Lower lobe of right lung (tissue), 2 donors: ENCODE data around the gene GNG11. TPM values are rescaled to one million over a fixed set of nuclear protein-coding genes. Genes with fewer than 3 reads are reported as not detected.

ENCODE experiments used
- ATAC-seq, 2 donors: fragments of 200-7000 bp; cut with Tn5 transposase; one replicate each; pipeline ENCODE4 v1.9.1; 2020 to 2022; ENCODE audit warnings: mild to moderate bottlenecking in 2 of 2, moderate library complexity in 2 of 2
- DNase-seq: peaks from one replicate; pipeline ENCODE4 v3.0.0-alpha.2; 2020
- H3K27ac ChIP-seq: fragments of 200-600 bp; one replicate; pipeline ENCODE4 v1.8.0; 2022
- H3K27me3 ChIP-seq: fragments of 200-600 bp; one replicate; pipeline ENCODE4 v1.8.0; 2022; ENCODE audit warnings: low read depth
- H3K36me3 ChIP-seq: fragments of 200-600 bp; one replicate; pipeline ENCODE4 v1.8.0; 2022; ENCODE audit warnings: mild to moderate bottlenecking
- H3K4me1 ChIP-seq: fragments of 200-600 bp; one replicate; pipeline ENCODE4 v1.8.0; 2022
- H3K4me3 ChIP-seq: fragments of 200-600 bp; one replicate; pipeline ENCODE4 v1.8.0; 2022; ENCODE audit warnings: mild to moderate bottlenecking
- H3K9me3 ChIP-seq: fragments of 200-600 bp; one replicate; pipeline ENCODE4 v1.8.0; 2022
- intact Hi-C: fragments of 100-400 bp; cut with DNase I; formaldehyde crosslinking; loops from one replicate; pipeline ENCODE4 v1.11.0; 2022
- total RNA-seq: library from RNA; stranded (reverse); fragmentation: NEBNext Ultra II Directional; extraction: Animal tissue kit (Norgen Biotek cat#: 25700); gene quantifications from one replicate; pipeline ENCODE4 v1.2.1, GENCODE V29; 2021
- TF ChIP-seq, protein P1 (sequence below): fragments of 200-600 bp; IDR thresholded peaks from one replicate; pipeline ENCODE4 v1.8.0; 2022; ENCODE audit warnings: antibody characterized with exemption, mild to moderate bottlenecking
- donor health status: DM: no; HTN: yes; CAD: no; lungs with severe emphysema.

Gene GNG11
- total RNA-seq, 1 donor from 2014 or later = 23.2 TPM

DNA sequence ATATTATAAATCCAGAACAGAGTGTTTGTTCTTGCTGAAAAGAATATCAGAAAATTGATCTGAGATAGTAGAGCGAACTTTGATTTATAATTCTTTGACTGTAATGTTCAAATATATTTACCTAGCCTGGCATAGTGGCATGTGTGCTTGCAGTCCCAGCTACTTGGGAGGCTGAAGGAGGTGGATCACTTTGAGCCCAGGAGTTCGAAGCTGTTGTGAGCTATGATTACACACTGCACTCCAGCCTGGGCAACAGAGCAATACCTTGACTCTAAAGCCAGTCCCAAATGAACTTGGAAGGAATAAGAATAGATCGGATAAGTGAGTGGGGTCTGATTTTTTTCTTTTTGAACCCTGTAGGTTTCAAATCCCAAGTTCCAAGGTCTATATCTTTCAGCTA, 23.5 kb downstream of the GNG11 start:
- H3K36me3 ChIP-seq = no peaks in the 10 kb centered on the region
- peak overlapping the region; percentile 44 for H3K27ac ChIP-seq
- no peak overlapping the region for H3K4me3 ChIP-seq
- TF ChIP-seq, protein P1, sequence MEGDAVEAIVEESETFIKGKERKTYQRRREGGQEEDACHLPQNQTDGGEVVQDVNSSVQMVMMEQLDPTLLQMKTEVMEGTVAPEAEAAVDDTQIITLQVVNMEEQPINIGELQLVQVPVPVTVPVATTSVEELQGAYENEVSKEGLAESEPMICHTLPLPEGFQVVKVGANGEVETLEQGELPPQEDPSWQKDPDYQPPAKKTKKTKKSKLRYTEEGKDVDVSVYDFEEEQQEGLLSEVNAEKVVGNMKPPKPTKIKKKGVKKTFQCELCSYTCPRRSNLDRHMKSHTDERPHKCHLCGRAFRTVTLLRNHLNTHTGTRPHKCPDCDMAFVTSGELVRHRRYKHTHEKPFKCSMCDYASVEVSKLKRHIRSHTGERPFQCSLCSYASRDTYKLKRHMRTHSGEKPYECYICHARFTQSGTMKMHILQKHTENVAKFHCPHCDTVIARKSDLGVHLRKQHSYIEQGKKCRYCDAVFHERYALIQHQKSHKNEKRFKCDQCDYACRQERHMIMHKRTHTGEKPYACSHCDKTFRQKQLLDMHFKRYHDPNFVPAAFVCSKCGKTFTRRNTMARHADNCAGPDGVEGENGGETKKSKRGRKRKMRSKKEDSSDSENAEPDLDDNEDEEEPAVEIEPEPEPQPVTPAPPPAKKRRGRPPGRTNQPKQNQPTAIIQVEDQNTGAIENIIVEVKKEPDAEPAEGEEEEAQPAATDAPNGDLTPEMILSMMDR = no peak
- intact Hi-C loops = no loop called here
- H3K4me1 ChIP-seq = peaks cover 17% of the 10 kb centered on the region
- H3K9me3 ChIP-seq = no peaks in the 10 kb centered on the region
- H3K27me3 ChIP-seq = no peaks in the 10 kb centered on the region
- ATAC-seq = no peak
- no peak for DNase-seq

DNA sequence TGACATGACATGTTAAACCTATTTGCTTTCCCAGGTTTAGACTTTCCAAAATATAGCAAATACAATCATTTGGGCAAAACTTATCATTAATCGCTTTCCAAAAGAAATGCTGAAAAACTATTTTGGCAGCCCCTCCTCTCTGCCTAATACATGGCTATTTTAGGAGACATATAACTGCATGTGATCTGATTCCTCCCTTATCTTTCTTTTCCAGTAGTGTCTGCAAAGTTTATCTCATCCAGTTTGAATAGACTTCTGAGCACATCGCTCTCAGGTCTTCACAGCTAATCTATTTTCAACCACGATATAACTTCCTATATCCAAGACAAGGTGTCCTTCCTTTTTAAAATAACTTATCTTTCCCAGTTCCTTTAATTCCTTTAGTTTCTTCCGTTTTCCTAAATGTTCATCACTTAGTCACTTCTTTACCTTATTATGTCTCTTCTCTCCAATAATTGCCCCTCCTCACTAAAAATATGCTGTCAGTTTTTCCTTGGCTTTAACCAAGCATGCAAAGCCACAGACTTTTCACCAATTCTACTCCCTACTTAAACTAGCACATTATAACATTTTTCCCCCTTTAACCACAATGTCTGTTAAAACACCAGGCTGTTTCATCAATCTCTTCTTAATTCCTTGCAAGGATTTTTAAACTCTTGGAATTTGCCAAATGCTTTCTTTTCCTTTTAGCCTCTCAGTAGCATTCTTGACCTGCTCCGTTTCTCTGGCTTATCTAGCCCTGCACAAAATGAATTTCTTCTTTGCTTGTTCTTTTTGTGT, 24.4 kb downstream of the GNG11 start:
- TF ChIP-seq, protein P1 = no peak
- H3K4me1 ChIP-seq = peaks cover 17% of the 10 kb centered on the region
- ATAC-seq (no peak), DNase-seq (no peak)
- intact Hi-C loops = no loop called here
- no peaks in the 10 kb centered on the region for H3K27me3 ChIP-seq
- no peaks in the 10 kb centered on the region for H3K9me3 ChIP-seq
- H3K36me3 ChIP-seq = no peaks in the 10 kb centered on the region
- H3K4me3 ChIP-seq = no peak overlapping the region
- H3K27ac ChIP-seq = peak overlapping the region; percentile 44

DNA sequence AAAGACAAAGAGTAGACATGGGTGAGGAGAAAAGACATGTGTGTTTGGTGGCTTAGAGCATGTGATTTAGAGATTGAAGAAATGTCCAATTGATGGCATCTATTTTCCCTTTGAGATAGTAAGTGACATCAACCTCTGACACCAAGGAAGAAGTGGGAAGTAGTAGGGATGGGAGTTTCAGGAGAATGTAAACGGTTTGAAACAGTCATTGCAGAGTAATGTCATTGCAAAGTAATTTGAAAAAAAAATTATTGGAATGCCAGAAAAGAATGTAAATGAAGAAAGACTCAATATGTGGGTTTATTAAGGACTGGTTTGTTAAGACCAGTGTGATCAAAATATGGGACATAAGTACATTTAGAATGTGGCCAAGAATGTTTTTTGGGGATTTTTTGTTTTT, 26.6 kb downstream of the GNG11 start:
- TF ChIP-seq, protein P1 = no peak
- no peaks in the 10 kb centered on the region for H3K27me3 ChIP-seq
- no peaks in the 10 kb centered on the region for H3K9me3 ChIP-seq
- no peak overlapping the region for H3K4me3 ChIP-seq
- DNase-seq (no peak), ATAC-seq (no peak)
- H3K36me3 ChIP-seq = no peaks in the 10 kb centered on the region
- intact Hi-C loops = no loop called here
- H3K27ac ChIP-seq = no peak overlapping the region
- H3K4me1 ChIP-seq = peaks cover 17% of the 10 kb centered on the region

DNA sequence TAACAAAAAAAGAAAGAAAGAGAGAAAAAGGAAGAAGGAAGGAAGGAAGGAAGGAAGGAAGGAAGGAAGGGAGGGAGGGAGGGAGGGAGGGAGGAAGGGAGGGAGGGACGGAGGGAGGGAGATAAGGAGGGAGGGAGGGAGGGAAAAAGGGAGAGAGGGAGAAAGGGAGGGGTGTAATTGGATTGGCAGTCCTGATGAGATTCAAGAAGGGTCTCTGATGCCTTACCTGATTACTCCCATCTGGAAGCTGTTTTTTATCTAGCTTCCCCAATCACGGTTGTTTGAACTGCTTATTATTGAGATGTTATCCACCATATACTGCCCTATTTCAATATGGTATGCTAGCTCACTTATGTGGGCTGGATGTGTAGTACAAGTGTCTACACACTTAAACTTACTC, 27.3 kb downstream of the GNG11 start:
- no peaks in the 10 kb centered on the region for H3K36me3 ChIP-seq
- no peak overlapping the region for H3K27ac ChIP-seq
- H3K9me3 ChIP-seq = no peaks in the 10 kb centered on the region
- no peaks in the 10 kb centered on the region for H3K27me3 ChIP-seq
- ATAC-seq (no peak), DNase-seq (no peak)
- no peak overlapping the region for H3K4me3 ChIP-seq
- peaks cover 17% of the 10 kb centered on the region for H3K4me1 ChIP-seq
- TF ChIP-seq, protein P1 = no peak
- intact Hi-C loops = no loop called here

DNA sequence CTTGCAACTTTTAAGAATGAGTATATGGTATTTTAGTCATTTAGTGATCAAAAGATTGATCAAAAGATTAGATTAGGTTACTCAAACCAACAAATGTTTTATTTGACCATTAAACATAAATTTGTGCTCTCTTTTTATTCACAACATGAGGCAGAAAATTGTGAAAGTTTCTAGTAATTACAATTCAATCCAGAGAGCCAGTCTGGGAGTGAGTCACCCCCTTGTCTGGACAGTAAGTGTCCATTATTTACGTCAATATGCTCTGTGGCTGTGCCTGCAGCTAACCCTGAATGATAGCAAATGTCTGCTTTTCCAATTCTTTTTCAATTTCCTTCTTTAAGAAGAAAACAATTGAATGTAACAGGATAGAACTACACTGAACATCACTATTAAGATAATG, 27.9 kb downstream of the GNG11 start:
- Histone ChIP-seq H3K4me1 (peaks cover 13% of the 10 kb centered on the region), H3K36me3 (no peaks in the 10 kb centered on the region), H3K4me3 (no peak overlapping the region), H3K27me3 (no peaks in the 10 kb centered on the region), H3K27ac (no peak overlapping the region), H3K9me3 (no peaks in the 10 kb centered on the region)
- DNase-seq (no peak), ATAC-seq (no peak)
- TF ChIP-seq, protein P1 = no peak
- intact Hi-C loops = no loop called here
